ENCODE results near the gene GALNT14.

GALNT14 gene

GRCh38 chr2:31087491-31087890, 50.7 kb downstream of the GALNT14 start:
- no peak for DNase-seq (ENCODE audit: low read depth in 2 of 2)

GRCh38 chr2:31086590-31086989, 51.6 kb downstream of the GALNT14 start:
- no peak for DNase-seq (ENCODE audit: low read depth in 2 of 2)

- no peak for DNase-seq (ENCODE audit: low read depth in 2 of 2)
Measured at GRCh38 chr2:31083234-31083993, 54.8 kb downstream of the GALNT14 start.

- no peak for DNase-seq (ENCODE audit: low read depth in 2 of 2)
Measured at GRCh38 chr2:31082002-31082401, 56.2 kb downstream of the GALNT14 start.

GRCh38 chr2:31081492-31081891, 56.7 kb downstream of the GALNT14 start:
- no peak for DNase-seq (ENCODE audit: low read depth in 2 of 2)

GRCh38 chr2:31080361-31080760, 57.9 kb downstream of the GALNT14 start:
- no peak for DNase-seq (ENCODE audit: low read depth in 2 of 2)

GRCh38 chr2:31079665-31080064, 58.6 kb downstream of the GALNT14 start:
- DNase-seq (ENCODE audit: low read depth in 2 of 2) = no peak

- DNase-seq (ENCODE audit: low read depth in 2 of 2) = no peak
Measured at GRCh38 chr2:31078579-31079105, 59.6 kb downstream of the GALNT14 start.

- no peak for DNase-seq (ENCODE audit: low read depth in 2 of 2)
Measured at GRCh38 chr2:31078011-31078410, 60.2 kb downstream of the GALNT14 start.

GRCh38 chr2:31075941-31076590, 62.2 kb downstream of the GALNT14 start:
- DNase-seq (ENCODE audit: low read depth in 2 of 2) = no peak

GRCh38 chr2:31075431-31075830, 62.8 kb downstream of the GALNT14 start:
- no peak for DNase-seq (ENCODE audit: low read depth in 2 of 2)

GRCh38 chr2:31071741-31072140, 66.5 kb downstream of the GALNT14 start:
- DNase-seq (ENCODE audit: low read depth in 2 of 2) = no peak

- no peak for DNase-seq (ENCODE audit: low read depth in 2 of 2)
Measured at GRCh38 chr2:31070339-31071125, 67.7 kb downstream of the GALNT14 start.

- DNase-seq (ENCODE audit: low read depth in 2 of 2) = no peak
Measured at GRCh38 chr2:31069643-31070325, 68.5 kb downstream of the GALNT14 start.

- no peak for DNase-seq (ENCODE audit: low read depth in 2 of 2)
Measured at GRCh38 chr2:31067259-31067658, 71.0 kb downstream of the GALNT14 start.

- no peak for DNase-seq (ENCODE audit: low read depth in 2 of 2)
Measured at GRCh38 chr2:31066551-31066950, 71.7 kb downstream of the GALNT14 start.

GRCh38 chr2:31066086-31066485, 72.2 kb downstream of the GALNT14 start:
- DNase-seq (ENCODE audit: low read depth in 2 of 2) = no peak

- no peak for DNase-seq (ENCODE audit: low read depth in 2 of 2)
Measured at GRCh38 chr2:31065356-31065755, 72.9 kb downstream of the GALNT14 start.

- no peak for DNase-seq (ENCODE audit: low read depth in 2 of 2)
Measured at GRCh38 chr2:31060397-31060796, 77.8 kb downstream of the GALNT14 start.

GRCh38 chr2:31058096-31059035, 79.9 kb downstream of the GALNT14 start:
- DNase-seq (ENCODE audit: low read depth in 2 of 2) = no peak

GRCh38 chr2:31057691-31058090, 80.5 kb downstream of the GALNT14 start:
- DNase-seq (ENCODE audit: low read depth in 2 of 2) = no peak

All from activated CD4-positive, alpha-beta T cell treated with anti-CD3 and anti-CD28 coated beads for 24 hours (primary cell).